Mucosa of stomach (tissue), 1 donor: ENCODE measurements around the gene CPEB4.

Experiments
- H3K27me3 ChIP-seq: one replicate; pipeline ENCODE4 v1.7.0; 2013; ENCODE audit warnings: mild to moderate bottlenecking, low read length; ENCODE audit not compliant: control insufficient read depth, insufficient read depth
- H3K36me3 ChIP-seq: one replicate; pipeline ENCODE4 v1.7.0; 2013; ENCODE audit warnings: low read length; ENCODE audit not compliant: control insufficient read depth, insufficient read depth
- H3K4me1 ChIP-seq: one replicate; pipeline ENCODE4 v1.7.0; 2013; ENCODE audit warnings: mild to moderate bottlenecking, low read length; ENCODE audit not compliant: control insufficient read depth, insufficient read depth
- H3K4me3 ChIP-seq: one replicate; pipeline ENCODE4 v1.7.0; 2013; ENCODE audit warnings: low read length
- H3K9ac ChIP-seq: one replicate; pipeline ENCODE4 v1.7.0; 2013; ENCODE audit warnings: mild to moderate bottlenecking, low read length, moderate library complexity
- H3K9me3 ChIP-seq: one replicate; pipeline ENCODE4 v1.7.0; 2013; ENCODE audit warnings: mild to moderate bottlenecking, low read length, moderate library complexity; ENCODE audit not compliant: control insufficient read depth
- donor health status: Pancreatic carcinoma.

The CPEB4 gene

DNA sequence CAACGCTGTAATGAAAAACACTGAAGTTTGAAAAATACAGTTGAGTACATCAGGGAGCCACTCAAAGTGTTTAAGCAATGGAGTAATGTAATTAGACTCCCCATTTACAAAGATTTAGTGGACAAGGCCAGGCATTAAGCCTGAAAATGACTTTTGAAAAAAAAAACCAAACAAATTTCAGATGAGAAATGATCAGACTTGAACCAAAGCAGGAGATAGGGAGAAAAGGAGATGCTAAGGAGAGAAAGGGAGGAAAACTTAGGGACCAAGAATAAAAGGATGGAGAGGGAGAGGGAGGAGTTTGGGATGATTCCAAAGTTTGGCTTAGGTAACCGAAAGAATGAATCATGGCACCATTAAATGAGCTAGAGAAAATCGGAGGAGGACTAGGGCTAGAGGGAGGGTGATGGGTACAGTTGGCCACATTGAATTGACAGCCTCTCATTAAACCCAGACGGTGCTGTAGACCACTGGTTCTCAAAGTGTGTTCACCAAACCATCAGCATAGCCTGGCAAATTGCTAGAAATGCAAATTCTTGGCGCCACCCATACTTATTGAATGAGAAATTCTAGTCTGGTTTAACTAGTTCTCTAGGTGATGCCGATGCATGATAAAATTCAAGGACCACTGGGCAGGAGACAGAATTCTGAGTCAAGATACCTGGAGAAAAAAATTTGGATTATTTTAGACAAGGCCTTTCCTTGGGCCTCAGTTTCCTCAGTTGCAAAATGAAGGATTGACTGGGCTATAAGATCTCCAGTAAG, 6.2 kb upstream of the CPEB4 start:
- H3K9ac ChIP-seq: no peak overlapping the region
- H3K9me3 ChIP-seq: no peaks in the 10 kb centered on the region
- no peak overlapping the region for H3K4me3 ChIP-seq
- no peaks in the 10 kb centered on the region for H3K36me3 ChIP-seq
- no peaks in the 10 kb centered on the region for H3K27me3 ChIP-seq
- peaks cover 35% of the 10 kb centered on the region for H3K4me1 ChIP-seq

DNA sequence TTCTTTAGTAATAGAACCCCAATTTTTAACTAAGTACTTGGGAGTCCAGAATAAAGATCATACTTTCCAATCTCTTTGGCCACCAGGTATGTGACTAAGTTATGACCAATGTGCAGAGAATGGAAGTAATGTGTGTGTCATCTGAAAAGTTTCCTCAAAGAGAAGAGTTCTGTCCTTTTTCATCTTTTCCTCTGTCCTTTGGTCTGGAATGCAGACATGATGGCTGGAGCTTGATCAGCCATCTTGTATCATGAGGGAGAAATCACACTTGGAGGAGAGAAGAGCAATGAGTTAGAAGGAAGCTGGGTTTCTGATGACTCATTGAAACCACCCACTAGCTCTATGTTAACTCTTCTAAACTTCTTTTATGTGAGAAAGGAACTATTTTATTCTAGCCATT, 5.5 kb upstream of the CPEB4 start:
- Histone ChIP-seq H3K4me1 (peaks cover 41% of the 10 kb centered on the region), H3K4me3 (no peak overlapping the region), H3K9ac (no peak overlapping the region), H3K9me3 (no peaks in the 10 kb centered on the region), H3K27me3 (no peaks in the 10 kb centered on the region), H3K36me3 (no peaks in the 10 kb centered on the region)

DNA sequence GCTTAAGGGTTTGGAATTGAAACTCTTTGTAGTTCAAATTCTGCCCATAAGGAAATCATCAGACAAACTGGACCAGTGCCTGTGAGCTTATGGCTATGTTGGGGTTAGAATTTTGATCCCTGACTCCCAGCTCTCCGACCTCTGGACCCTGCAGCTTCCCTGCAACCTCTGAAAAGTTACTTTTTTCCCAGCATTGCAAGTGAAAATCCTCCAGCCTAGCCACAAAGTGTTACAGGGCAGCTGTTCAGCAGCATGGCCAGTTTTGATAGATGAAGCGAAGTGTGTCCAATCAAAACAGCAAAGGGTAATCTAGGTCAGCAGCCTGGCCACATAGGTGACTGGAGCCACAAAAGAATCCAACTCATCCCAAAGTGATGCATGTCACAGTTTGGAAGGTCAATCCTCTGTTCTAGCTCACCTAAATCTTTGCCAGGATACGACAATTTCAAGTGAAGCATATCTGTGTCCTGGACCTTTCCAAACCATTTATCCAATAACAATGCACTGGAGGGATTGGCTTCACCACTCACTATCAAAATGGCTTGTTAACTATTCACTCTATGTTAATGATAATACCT, 4.7 kb upstream of the CPEB4 start:
- no peak overlapping the region for H3K9ac ChIP-seq

DNA sequence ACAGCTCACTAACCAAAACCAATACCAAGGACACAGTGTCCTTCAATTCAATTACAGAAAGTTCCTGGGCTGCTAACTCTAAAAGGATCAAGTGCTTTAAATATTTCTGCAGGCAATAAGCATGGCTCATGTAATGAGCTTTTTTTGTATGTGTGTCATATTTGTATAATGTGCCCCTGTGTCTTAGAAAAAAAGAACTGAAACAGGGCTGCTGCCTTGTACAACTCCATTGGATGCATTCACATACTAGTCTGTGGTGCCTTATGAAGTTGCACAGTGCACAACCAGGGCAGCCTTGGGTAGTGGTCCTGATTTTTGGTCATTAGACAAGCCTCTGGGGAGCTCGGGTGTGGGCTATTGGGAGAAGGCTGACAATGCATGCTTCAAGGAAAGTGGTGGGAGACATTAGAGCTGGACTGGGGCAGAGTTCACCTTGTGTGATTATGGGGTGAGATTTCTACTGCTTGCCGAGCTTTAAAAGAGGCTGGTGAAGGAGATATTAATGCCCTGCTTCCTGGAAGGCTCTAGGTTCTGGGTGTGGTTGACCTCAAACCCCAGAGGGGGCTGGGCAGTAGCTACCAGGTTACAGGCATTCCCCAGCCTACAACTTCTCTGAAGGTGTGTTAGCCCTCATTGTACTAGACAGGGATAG, 3.6 kb upstream of the CPEB4 start:
- H3K27me3 ChIP-seq: no peaks in the 10 kb centered on the region

More for the DNA sequence above, 4.7 kb upstream of the CPEB4 start:
- peaks cover 37% of the 10 kb centered on the region for H3K4me1 ChIP-seq
- no peak overlapping the region for H3K4me3 ChIP-seq
- H3K36me3 ChIP-seq: no peaks in the 10 kb centered on the region
- H3K9me3 ChIP-seq: no peaks in the 10 kb centered on the region
- no peaks in the 10 kb centered on the region for H3K27me3 ChIP-seq

DNA sequence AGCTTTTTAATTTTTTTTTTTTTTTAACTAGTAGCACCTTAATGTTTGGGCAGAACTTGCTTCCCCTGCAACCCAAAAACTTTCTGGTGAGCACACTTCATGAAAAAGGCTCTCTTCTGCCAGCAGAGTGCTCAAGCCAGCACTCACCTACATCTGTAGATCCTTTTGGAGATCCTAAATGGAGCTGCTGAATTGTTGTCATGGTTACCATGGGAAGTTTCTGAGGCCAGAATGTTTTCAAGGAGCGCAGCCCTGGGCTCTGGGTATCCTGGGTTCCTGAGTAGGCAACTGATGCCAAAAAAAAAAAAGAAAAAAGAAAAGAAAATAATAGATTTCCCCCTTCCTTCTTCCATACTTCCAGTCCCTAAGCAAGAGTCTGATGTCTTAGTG, 3.1 kb upstream of the CPEB4 start:
- H3K4me3 ChIP-seq: no peak overlapping the region
- peaks cover 42% of the 10 kb centered on the region for H3K4me1 ChIP-seq
- no peak overlapping the region for H3K9ac ChIP-seq
- no peaks in the 10 kb centered on the region for H3K36me3 ChIP-seq
- no peaks in the 10 kb centered on the region for H3K27me3 ChIP-seq
- H3K9me3 ChIP-seq: no peaks in the 10 kb centered on the region

More for the DNA sequence above, 3.6 kb upstream of the CPEB4 start:
- H3K9me3 ChIP-seq: no peaks in the 10 kb centered on the region
- H3K36me3 ChIP-seq: no peaks in the 10 kb centered on the region
- H3K9ac ChIP-seq: no peak overlapping the region
- H3K4me3 ChIP-seq: no peak overlapping the region
- H3K4me1 ChIP-seq: peaks cover 37% of the 10 kb centered on the region

DNA sequence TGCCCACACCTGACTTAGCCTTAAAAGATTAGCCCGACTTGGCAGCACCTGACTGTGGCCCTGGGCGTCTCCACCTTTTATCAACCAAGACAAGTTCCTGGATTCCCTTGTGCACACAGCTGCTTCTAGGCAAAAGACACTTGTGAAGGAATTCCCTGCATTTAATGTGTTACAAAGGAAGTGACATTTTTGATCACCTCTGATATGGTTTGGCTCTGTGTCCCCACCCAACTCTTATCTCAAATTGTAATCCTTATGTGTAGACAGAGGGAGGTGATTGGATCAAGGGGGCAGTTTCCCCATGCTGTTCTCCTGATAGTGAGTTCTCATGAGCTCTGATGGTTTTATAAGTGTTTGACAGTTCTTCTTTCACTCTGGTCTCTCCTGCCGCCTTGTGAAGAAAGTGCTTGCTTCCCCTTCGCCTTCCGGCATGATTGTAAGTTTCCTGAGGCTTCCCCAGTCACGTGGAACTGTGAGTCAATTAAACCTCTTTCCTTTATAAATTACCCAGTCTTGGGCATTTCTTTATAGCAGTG, 2.6 kb upstream of the CPEB4 start:
- peaks cover 46% of the 10 kb centered on the region for H3K4me1 ChIP-seq
- H3K4me3 ChIP-seq: no peak overlapping the region
- H3K9ac ChIP-seq: no peak overlapping the region
- H3K27me3 ChIP-seq: no peaks in the 10 kb centered on the region
- no peaks in the 10 kb centered on the region for H3K36me3 ChIP-seq
- H3K9me3 ChIP-seq: no peaks in the 10 kb centered on the region

DNA sequence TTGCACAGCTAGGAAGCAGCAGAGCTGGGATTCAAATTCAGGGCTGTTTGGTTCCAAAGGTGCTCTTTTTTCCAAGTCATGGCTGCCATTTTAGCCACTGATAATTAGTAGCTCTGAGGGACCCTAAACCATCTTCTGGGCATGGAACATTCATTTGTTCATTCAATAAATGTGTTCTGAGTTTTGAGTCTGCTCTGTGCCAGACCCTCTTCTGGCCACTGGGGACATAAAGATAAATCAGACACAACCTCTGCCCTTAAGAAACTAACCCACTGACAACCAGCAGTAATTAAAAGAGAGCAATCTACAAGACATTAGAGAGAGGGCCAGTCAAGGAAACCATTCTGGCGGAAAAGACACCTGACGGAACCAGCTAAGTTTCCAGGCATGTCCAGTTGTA, 2.0 kb upstream of the CPEB4 start:
- H3K4me3 ChIP-seq: no peak overlapping the region
- H3K36me3 ChIP-seq: no peaks in the 10 kb centered on the region
- no peak overlapping the region for H3K9ac ChIP-seq
- H3K9me3 ChIP-seq: no peaks in the 10 kb centered on the region
- H3K27me3 ChIP-seq: no peaks in the 10 kb centered on the region
- H3K4me1 ChIP-seq: peaks cover 46% of the 10 kb centered on the region

DNA sequence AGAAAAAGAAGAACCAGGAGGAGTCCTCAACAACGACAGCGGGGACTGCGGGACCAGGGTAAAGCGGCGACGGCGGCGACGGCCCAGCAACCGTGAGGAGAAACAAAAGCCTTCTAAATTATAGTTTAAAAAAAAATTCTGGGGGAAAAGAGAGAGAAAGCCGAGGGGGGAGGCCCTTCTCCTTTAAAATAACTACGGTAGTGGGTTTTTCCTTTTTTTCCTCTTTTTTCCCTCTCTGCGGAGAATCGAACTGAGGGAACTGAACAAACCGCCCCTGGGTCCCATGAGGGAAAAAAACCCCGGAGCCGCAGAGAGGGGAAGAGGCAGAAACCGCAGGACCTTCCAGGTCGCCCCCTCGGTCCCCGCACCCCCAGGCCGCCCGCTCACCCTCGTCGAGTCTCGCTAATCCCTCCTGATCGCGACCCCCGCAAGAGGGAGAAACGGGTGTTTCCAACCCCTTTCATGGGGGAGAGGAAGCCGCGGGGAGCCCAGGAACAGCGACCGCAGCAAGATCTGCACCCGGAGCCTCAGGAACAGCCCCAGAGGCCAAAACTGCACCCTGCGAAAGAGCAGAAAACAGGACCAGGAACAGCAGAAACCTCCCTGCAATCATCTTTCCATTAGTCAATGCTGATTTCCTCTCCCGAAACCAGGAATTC, 453 bp downstream of the CPEB4 start:
- Histone ChIP-seq H3K9me3 (no peaks in the 10 kb centered on the region), H3K4me3 (peak overlapping the region; percentile 77), H3K4me1 (peaks cover 52% of the 10 kb centered on the region), H3K36me3 (no peaks in the 10 kb centered on the region), H3K9ac (peak overlapping the region; percentile 90), H3K27me3 (no peaks in the 10 kb centered on the region)

DNA sequence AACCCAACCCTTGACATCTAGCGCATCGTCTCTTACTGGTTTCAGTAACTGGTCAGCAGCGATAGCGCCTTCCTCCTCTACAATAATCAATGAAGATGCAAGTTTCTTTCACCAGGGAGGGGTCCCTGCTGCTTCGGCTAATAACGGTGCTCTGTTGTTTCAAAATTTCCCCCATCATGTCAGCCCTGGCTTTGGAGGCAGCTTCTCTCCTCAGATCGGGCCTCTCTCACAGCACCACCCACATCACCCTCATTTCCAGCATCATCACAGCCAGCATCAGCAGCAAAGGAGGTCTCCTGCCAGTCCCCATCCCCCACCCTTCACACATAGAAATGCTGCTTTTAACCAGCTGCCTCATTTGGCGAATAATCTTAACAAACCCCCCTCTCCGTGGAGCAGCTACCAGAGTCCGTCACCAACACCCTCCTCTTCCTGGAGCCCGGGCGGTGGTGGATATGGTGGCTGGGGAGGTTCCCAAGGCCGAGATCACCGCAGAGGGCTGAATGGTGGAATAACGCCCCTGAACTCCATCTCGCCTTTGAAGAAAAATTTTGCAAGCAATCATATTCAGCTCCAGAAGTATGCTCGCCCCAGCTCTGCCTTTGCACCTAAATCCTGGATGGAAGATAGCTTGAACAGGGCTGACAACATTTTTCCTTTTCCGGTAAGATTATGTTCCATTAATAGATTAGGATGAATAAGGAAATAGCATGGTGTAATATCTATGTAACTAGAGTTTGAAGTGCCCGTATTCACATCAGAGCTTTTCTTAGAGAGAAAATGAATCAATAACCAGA, 2.2 kb downstream of the CPEB4 start:
- H3K9ac ChIP-seq: peak overlapping the region; percentile 40
- H3K27me3 ChIP-seq: no peaks in the 10 kb centered on the region
- H3K4me1 ChIP-seq: peaks cover 43% of the 10 kb centered on the region
- H3K4me3 ChIP-seq: peak overlapping the region; percentile 77
- H3K36me3 ChIP-seq: no peaks in the 10 kb centered on the region
- H3K9me3 ChIP-seq: no peaks in the 10 kb centered on the region

DNA sequence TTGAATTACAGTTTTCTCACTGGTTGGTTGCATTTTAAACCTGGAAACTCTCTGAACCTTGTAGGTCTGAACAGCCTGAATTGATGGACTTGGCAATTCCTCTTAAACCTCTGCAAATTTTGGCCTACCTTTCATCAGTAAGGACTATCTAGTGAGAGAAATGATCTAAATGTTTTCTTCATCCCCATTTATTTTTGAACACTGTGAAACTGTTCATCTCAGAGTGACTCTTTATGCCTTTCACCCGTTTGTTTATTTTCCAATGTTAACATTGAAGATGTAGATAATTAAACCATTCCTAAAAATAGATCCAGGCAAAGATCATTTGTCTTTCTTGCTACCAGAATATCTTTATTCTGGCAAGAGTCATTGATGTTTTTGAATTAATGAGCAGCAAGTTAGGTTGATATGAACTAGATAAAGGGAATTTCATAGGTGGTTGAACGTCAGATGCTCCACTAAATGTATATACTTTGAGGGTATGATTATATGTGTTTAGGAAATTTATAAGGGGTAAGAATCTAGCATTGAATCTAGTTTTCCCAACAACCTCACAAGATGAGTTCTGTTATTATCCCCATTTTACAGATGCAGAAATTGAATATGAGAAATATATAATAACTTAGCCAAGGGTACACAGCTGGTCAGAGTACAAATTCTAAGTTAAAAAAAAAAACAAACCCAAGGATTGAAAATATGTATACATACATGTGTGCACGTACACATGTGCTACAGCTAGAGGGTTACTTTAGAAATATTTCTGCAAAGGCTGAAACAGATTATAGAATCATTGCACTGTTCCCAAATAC, 3.4 kb downstream of the CPEB4 start:
- peaks cover 32% of the 10 kb centered on the region for H3K4me1 ChIP-seq
- peak overlapping the region; percentile 40 for H3K9ac ChIP-seq
- H3K9me3 ChIP-seq: no peaks in the 10 kb centered on the region
- no peaks in the 10 kb centered on the region for H3K27me3 ChIP-seq
- peak overlapping the region; percentile 16 for H3K4me3 ChIP-seq
- H3K36me3 ChIP-seq: no peaks in the 10 kb centered on the region

DNA sequence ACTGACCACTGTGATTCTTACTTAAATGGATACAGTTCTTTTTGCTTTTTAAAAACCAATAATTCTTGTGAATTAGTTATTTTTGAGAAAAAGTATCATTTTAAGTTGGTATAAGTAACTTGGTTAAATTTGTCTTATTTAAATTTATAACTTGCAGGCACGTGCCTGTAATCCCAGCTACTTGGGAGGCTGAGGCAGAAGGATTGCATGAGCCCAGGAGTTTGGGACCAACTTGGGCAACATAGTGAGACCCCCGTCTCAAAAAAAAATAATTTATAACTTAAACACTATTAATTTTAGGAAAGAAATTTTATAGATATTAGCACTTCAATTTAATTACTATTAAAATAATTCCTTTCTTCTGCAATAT, 5.0 kb downstream of the CPEB4 start:
- H3K4me1 ChIP-seq: peaks cover 21% of the 10 kb centered on the region
- peak overlapping the region; percentile 61 for H3K9ac ChIP-seq
- no peak overlapping the region for H3K4me3 ChIP-seq
- H3K27me3 ChIP-seq: no peaks in the 10 kb centered on the region
- H3K9me3 ChIP-seq: no peaks in the 10 kb centered on the region
- H3K36me3 ChIP-seq: no peaks in the 10 kb centered on the region
